HFF-Myc (cell line): Measurements from ENCODE around the gene SLC13A4.

Experiments
- DNase-seq: peaks from one replicate; pipeline ENCODE4 v3.0.0-alpha.2; 2011; ENCODE audit warnings: low read depth; ENCODE audit errors: extremely low read depth
- H3K4me3 ChIP-seq: replicated peaks from 2 replicates; pipeline ENCODE4 v1.5.1; 2011; ENCODE audit warnings: low read depth, mild to moderate bottlenecking, control low read depth, low read length
- TF ChIP-seq, protein P1 (sequence below): IDR thresholded peaks from 2 replicates; pipeline ENCODE4 v1.5.1; 2012; ENCODE audit warnings: mild to moderate bottlenecking, low read depth, low read length, control low read depth; ENCODE audit errors: missing control alignments

Gene SLC13A4

GRCh38 chr7:135731131-135731530 is 3.1 kb upstream of the SLC13A4 start:
- H3K4me3 ChIP-seq, result no peak overlapping the region
- no peak for DNase-seq
- TF ChIP-seq, protein P1, sequence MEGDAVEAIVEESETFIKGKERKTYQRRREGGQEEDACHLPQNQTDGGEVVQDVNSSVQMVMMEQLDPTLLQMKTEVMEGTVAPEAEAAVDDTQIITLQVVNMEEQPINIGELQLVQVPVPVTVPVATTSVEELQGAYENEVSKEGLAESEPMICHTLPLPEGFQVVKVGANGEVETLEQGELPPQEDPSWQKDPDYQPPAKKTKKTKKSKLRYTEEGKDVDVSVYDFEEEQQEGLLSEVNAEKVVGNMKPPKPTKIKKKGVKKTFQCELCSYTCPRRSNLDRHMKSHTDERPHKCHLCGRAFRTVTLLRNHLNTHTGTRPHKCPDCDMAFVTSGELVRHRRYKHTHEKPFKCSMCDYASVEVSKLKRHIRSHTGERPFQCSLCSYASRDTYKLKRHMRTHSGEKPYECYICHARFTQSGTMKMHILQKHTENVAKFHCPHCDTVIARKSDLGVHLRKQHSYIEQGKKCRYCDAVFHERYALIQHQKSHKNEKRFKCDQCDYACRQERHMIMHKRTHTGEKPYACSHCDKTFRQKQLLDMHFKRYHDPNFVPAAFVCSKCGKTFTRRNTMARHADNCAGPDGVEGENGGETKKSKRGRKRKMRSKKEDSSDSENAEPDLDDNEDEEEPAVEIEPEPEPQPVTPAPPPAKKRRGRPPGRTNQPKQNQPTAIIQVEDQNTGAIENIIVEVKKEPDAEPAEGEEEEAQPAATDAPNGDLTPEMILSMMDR, result no peak

DNA sequence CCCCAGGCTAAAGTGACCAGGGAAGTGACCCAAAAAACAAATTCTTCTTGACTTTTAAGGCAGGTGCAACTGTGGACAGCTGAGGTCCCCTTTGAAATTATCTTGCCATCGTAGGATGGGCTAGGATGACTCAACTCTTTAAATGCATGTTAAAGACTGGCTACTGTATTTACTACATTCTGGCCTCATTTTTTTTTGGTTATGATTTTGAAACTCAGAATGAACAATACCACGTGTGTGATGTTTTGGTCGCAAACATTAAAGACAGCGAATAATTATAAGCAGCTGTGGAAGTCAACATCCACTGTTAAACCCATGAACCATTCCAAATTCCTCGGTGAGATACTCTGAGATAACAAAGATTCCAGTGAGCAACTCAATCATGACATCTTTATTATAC is 1.2 kb upstream of the SLC13A4 start:
- DNase-seq, result no peak
- TF ChIP-seq, protein P1, result no peak
- no peak overlapping the region for H3K4me3 ChIP-seq

- no peak for DNase-seq
These were observed 894 bp downstream of the SLC13A4 start for GRCh38 chr7:135726911-135727673.

DNA sequence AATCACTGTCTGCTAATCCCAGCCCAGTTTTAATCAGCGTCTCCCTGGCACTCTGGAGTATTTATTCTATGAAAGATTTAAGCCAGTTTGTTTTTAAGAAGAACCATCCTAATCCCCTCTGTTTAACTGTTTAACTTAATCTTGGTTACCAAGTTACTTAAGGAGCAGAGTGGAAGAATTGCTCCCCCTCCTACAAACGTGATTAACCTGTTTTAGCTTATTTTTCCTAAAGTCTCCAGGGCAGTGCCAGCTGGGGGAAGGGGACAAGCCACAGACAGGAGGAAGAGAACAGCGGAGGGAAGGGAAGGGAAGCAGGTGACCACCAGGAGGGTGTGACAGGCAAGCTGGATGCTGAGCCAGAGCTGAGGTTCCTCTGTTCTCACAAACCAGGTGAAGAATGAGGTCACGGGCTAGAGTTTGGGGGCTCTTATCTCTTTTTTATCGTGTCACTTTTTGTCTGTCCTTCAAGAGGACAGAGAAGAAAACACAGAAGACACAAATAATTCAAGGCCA is 1.7 kb downstream of the SLC13A4 start:
- no peak overlapping the region for H3K4me3 ChIP-seq
- TF ChIP-seq, protein P1, result no peak
- DNase-seq, result no peak

More at GRCh38 chr7:135726911-135727673, 894 bp downstream of the SLC13A4 start:
- TF ChIP-seq, protein P1, result no peak
- H3K4me3 ChIP-seq, result no peak overlapping the region

GRCh38 chr7:135723411-135723810 is 4.6 kb downstream of the SLC13A4 start:
- DNase-seq, result no peak
- H3K4me3 ChIP-seq, result no peak overlapping the region
- TF ChIP-seq, protein P1, result no peak

GRCh38 chr7:135721198-135721820 is 6.7 kb downstream of the SLC13A4 start:
- no peak overlapping the region for H3K4me3 ChIP-seq
- TF ChIP-seq, protein P1, result no peak
- DNase-seq, result no peak
